Measurements from ENCODE around the gene PDE4A. TPM values are rescaled to one million over a fixed set of nuclear protein-coding genes. Genes with fewer than 3 reads are reported as not detected.

The PDE4A gene
- total and polyA plus RNA-seq, 2 experiments from 2014 or later = 5.2 to 5.4 TPM

- TF ChIP-seq ZNF462 (CRISPR knock-in tag; IDR thresholded peaks at IDR 0.05) (no peak), JUNB (IDR thresholded peaks at IDR 0.05; ENCODE audit: unreplicated experiment) (no peak), ZNF331 (CRISPR knock-in tag; IDR thresholded peaks at IDR 0.05; ENCODE audit: low read depth) (no peak)
These were observed 7.9 kb upstream of the PDE4A start (continued) for GRCh38 chr19:10412257-10412977.

GRCh38 chr19:10416083-10416379, 4.3 kb upstream of the PDE4A start:
- DNase-seq (ENCODE audit: low spot score) (no peak), ATAC-seq (no peak)
- Histone ChIP-seq H3K27ac (ENCODE audit: low read depth) (no peak overlapping the region), H3K27me3 (ENCODE audit: insufficient read depth) (peaks cover 71% of the 10 kb centered on the region), H3K79me2 (replicated peaks; ENCODE audit: insufficient read depth) (no peaks in the 10 kb centered on the region), H3F3A (replicated peaks; ENCODE audit: low read depth) (peaks cover 23% of the 10 kb centered on the region; the same call in 1 of the 2 replicates), H3K4me2 (peak overlapping the region; percentile 92), H3K4me1 (ENCODE audit: insufficient read depth) (peaks cover 19% of the 10 kb centered on the region), H2AFZ (peak overlapping the region; percentile 96), H3K9me2 (ENCODE audit: insufficient read depth) (no peaks in the 10 kb centered on the region), H3K4me3 (peak overlapping the region; percentile 79), H4K20me1 (replicated peaks; ENCODE audit: insufficient read depth) (no peaks in the 10 kb centered on the region), H3K36me3 (ENCODE audit: insufficient read depth) (no peaks in the 10 kb centered on the region)
- peaks cover 7% of the 10 kb centered on the region; the same call in 2 of the 3 replicates for H3K9me3 Mint-ChIP-seq
- no peaks in the 10 kb centered on the region for H3K36me3 Mint-ChIP-seq (ENCODE audit: low read depth)
- peak overlapping the region; percentile 70 for H3K4me3 Mint-ChIP-seq
- no peak overlapping the region for H3K27ac Mint-ChIP-seq
- TF ChIP-seq NANOG (IDR thresholded peaks at IDR 0.05; ENCODE audit: borderline replicate concordance) = no peak
- peaks cover 52% of the 10 kb centered on the region for H3K27me3 Mint-ChIP-seq (ENCODE audit: insufficient read depth, low read depth, poor library complexity)
- H3K4me1 Mint-ChIP-seq = peaks cover 17% of the 10 kb centered on the region

Data from GM23338 (cell line).